ENCODE results near the gene RBP2.
"Not testable (repeated sequence)": the region's sequence is repeated elsewhere in the genome, so short reads cannot be mapped to it uniquely, and the experiment has no call there.

RBP2 gene

GRCh38 chr3:139443186-139443585, 33.1 kb downstream of the RBP2 start:
- DNase-seq (ENCODE audit: low read depth, low spot score), result no peak

GRCh38 chr3:139441656-139442055, 34.7 kb downstream of the RBP2 start:
- peak; percentile 8 for DNase-seq (ENCODE audit: low read depth, low spot score)

- DNase-seq (ENCODE audit: low read depth, low spot score), result peak; percentile 9
Measured at GRCh38 chr3:139440639-139441556, 35.4 kb downstream of the RBP2 start.

GRCh38 chr3:139439278-139439677, 37.0 kb downstream of the RBP2 start:
- no peak for DNase-seq (ENCODE audit: low read depth, low spot score)

GRCh38 chr3:139434764-139435307, 41.5 kb downstream of the RBP2 start:
- DNase-seq (ENCODE audit: low read depth, low spot score), result no peak

- DNase-seq (ENCODE audit: low read depth, low spot score), result no peak
Measured at GRCh38 chr3:139434228-139434627, 42.1 kb downstream of the RBP2 start.

GRCh38 chr3:139433089-139433488, 43.2 kb downstream of the RBP2 start:
- DNase-seq (ENCODE audit: low read depth, low spot score), result no peak

GRCh38 chr3:139430493-139430892, 45.8 kb downstream of the RBP2 start:
- peak; percentile 14 for DNase-seq (ENCODE audit: low read depth, low spot score)

- peak; percentile 86 for DNase-seq (ENCODE audit: low read depth, low spot score)
Measured at GRCh38 chr3:139427283-139428060, 48.8 kb downstream of the RBP2 start.

- DNase-seq (ENCODE audit: low read depth, low spot score), result no peak
Measured at GRCh38 chr3:139425745-139426400, 50.4 kb downstream of the RBP2 start.

- no peak for DNase-seq (ENCODE audit: low read depth, low spot score)
Measured at GRCh38 chr3:139423232-139423631, 53.1 kb downstream of the RBP2 start.

- no peak for DNase-seq (ENCODE audit: low read depth, low spot score)
Measured at GRCh38 chr3:139421460-139421859, 54.9 kb downstream of the RBP2 start.

- no peak for DNase-seq (ENCODE audit: low read depth, low spot score)
Measured at GRCh38 chr3:139421040-139421439, 55.3 kb downstream of the RBP2 start.

- DNase-seq (ENCODE audit: low read depth, low spot score), result no peak
Measured at GRCh38 chr3:139418144-139418543, 58.2 kb downstream of the RBP2 start.

- DNase-seq (ENCODE audit: low read depth, low spot score), result no peak
Measured at GRCh38 chr3:139416275-139416674, 60.0 kb downstream of the RBP2 start.

GRCh38 chr3:139414608-139415224, 61.6 kb downstream of the RBP2 start:
- DNase-seq (ENCODE audit: low read depth, low spot score), result no peak

GRCh38 chr3:139412891-139413290, 63.4 kb downstream of the RBP2 start:
- DNase-seq (ENCODE audit: low read depth, low spot score), result not testable (repeated sequence)

All from astrocyte of the hippocampus (primary cell).